H1 (cell line): ENCODE data around the gene PIGZ. TPM values are rescaled to one million over a fixed set of nuclear protein-coding genes. Genes with fewer than 3 reads are reported as not detected.

ENCODE experiments used
- CTCF ChIA-PET: fragments of 300-600 bp; sonication (Branson Sonifier 250); formaldehyde crosslinking; loops from one replicate; lab custom pipeline; 2021; ENCODE audit not compliant: partially characterized antibody; lab: Charles Lee
- POLR2A ChIA-PET: fragments of 300-600 bp; sonication (Branson Sonifier 250); formaldehyde crosslinking; loops from one replicate; lab custom pipeline; 2021; ENCODE audit warnings: inconsistent platforms; ENCODE audit not compliant: partially characterized antibody; lab: Charles Lee
- DNase-seq, 2 experiments: peaks; one replicate each; pipeline versions ENCODE4 v3.0.0 to v3.0.0-alpha.2; 2010 to 2022; ENCODE audit warnings: low spot score in 2 of 2, low read depth in 1 of 2, mixed read lengths in 1 of 2
- FAIRE-seq: peaks from 2 replicates; lab custom pipeline; 2011; peaks lifted over from hg19 to GRCh38; lab: Jason Lieb, UNC
- H2AFZ ChIP-seq: 2 replicates; pipeline ENCODE4 v1.8.1; 2012; ENCODE audit warnings: low read length, inconsistent platforms
- H2AK5ac ChIP-seq: 2 replicates; pipeline ENCODE4 v1.6.1; 2013; ENCODE audit warnings: low read depth, low read length
- H2BK120ac ChIP-seq: replicated peaks from 2 replicates; pipeline ENCODE3; 2013; ENCODE audit warnings: low read depth, low read length, inconsistent platforms
- H2BK12ac ChIP-seq: 2 replicates; pipeline ENCODE4 v1.6.1; 2013; ENCODE audit warnings: low read depth, low read length
- H2BK15ac ChIP-seq: 2 replicates; pipeline ENCODE4 v1.6.1; 2013; ENCODE audit warnings: low read length
- H2BK20ac ChIP-seq: 2 replicates; pipeline ENCODE4 v1.6.1; 2013; ENCODE audit warnings: low read length
- H2BK5ac ChIP-seq: 2 replicates; pipeline ENCODE4 v1.6.1; 2013; ENCODE audit warnings: low read depth, low read length
- H3K14ac ChIP-seq: 2 replicates; pipeline ENCODE4 v1.6.1; 2013; ENCODE audit warnings: inconsistent platforms; ENCODE audit not compliant: insufficient read length
- H3K18ac ChIP-seq: 2 replicates; pipeline ENCODE4 v1.6.1; 2013; ENCODE audit warnings: low read length; ENCODE audit errors: extremely low read depth
- H3K23ac ChIP-seq: 2 replicates; pipeline ENCODE4 v1.6.1; 2013; ENCODE audit warnings: inconsistent platforms; ENCODE audit not compliant: insufficient read length
- H3K23me2 ChIP-seq: 2 replicates; pipeline ENCODE4 v1.6.1; 2013; ENCODE audit warnings: low read depth, low read length
- H3K27ac ChIP-seq: 2 replicates; pipeline ENCODE4 v1.6.1; 2011; ENCODE audit warnings: low read depth, low read length, inconsistent platforms
- H3K27me3 ChIP-seq, 4 experiments: replicated peaks in 1 of 4; 1 replicate in 1 of 4; 2 replicates in 3 of 4; pipeline versions ENCODE4 v1.6.1 to v1.8.1; 2011 to 2013; ENCODE audit warnings: low read length in 3 of 4, mild to moderate bottlenecking in 3 of 4, inconsistent platforms in 2 of 4, mixed read lengths in 2 of 4, moderate library complexity in 1 of 4; ENCODE audit not compliant: control insufficient read depth in 3 of 4, insufficient read depth in 3 of 4; ENCODE audit errors: extremely low read depth in 1 of 4
- H3K36me3 ChIP-seq, 4 experiments: 2 replicates each; pipeline versions ENCODE4 v1.6.1 to v1.8.1; 2011 to 2013; ENCODE audit warnings: mild to moderate bottlenecking in 4 of 4, low read length in 3 of 4, moderate library complexity in 2 of 4, control low read depth in 1 of 4, inconsistent platforms in 1 of 4; ENCODE audit not compliant: insufficient read depth in 4 of 4, control insufficient read depth in 2 of 4
- H3K4ac ChIP-seq: replicated peaks from 2 replicates; pipeline ENCODE3; 2013; ENCODE audit warnings: low read length, low read depth, mixed read lengths, inconsistent platforms; ENCODE audit not compliant: insufficient read length
- H3K4me1 ChIP-seq, 4 experiments: replicated peaks in 1 of 4; 1 replicate in 1 of 4; 2 replicates in 3 of 4; pipeline versions ENCODE4 v1.6.1 to v1.8.1; 2011 to 2013; ENCODE audit warnings: low read length in 3 of 4, inconsistent platforms in 2 of 4, mixed read lengths in 1 of 4; ENCODE audit not compliant: insufficient read depth in 4 of 4, control insufficient read depth in 3 of 4
- H3K4me2 ChIP-seq, 2 experiments: 2 replicates each; pipeline versions ENCODE4 v1.6.1 to v1.8.1; 2011 to 2013; ENCODE audit warnings: low read depth in 2 of 2, low read length in 2 of 2, control low read depth in 1 of 2, inconsistent platforms in 1 of 2, mild to moderate bottlenecking in 1 of 2; ENCODE audit not compliant: insufficient read depth in 1 of 2
- H3K4me3 ChIP-seq, 4 experiments: fragments of 200-600, 300-600 bp in 1 of 4; sonication (generic), shearing (Covaris generic), sonication (Bioruptor Twin) in 1 of 4; 2 replicates each; pipeline versions ENCODE4 v1.5.1 to v1.8.1; 2011 to 2016; ENCODE audit warnings: low read length in 4 of 4, low read depth in 3 of 4, control low read depth in 2 of 4, inconsistent platforms in 2 of 4, mild to moderate bottlenecking in 2 of 4, mixed read lengths in 1 of 4, moderate library complexity in 1 of 4; ENCODE audit not compliant: insufficient read depth in 2 of 4; ENCODE audit errors: extremely low read depth in 1 of 4
- H3K56ac ChIP-seq: replicated peaks from 2 replicates; pipeline ENCODE3; 2013; ENCODE audit warnings: low read depth, mild to moderate bottlenecking, mixed read lengths, low read length, inconsistent platforms; ENCODE audit not compliant: insufficient read length
- H3K79me1 ChIP-seq: 2 replicates; pipeline ENCODE4 v1.6.1; 2013; ENCODE audit warnings: low read depth, low read length, control low read depth
- H3K79me2 ChIP-seq, 2 experiments: 2 replicates each; pipeline versions ENCODE4 v1.6.1 to v1.8.1; 2012 to 2013; ENCODE audit warnings: low read length in 2 of 2, mild to moderate bottlenecking in 2 of 2, inconsistent platforms in 1 of 2; ENCODE audit not compliant: insufficient read depth in 2 of 2, control insufficient read depth in 1 of 2
- H3K9ac ChIP-seq, 4 experiments: replicated peaks in 1 of 4; 1 replicate in 1 of 4; 2 replicates in 3 of 4; pipeline versions ENCODE4 v1.6.1 to v1.8.1; 2011 to 2013; ENCODE audit warnings: low read depth in 3 of 4, low read length in 3 of 4, control low read depth in 2 of 4, mild to moderate bottlenecking in 2 of 4, moderate library complexity in 2 of 4, inconsistent platforms in 1 of 4; ENCODE audit errors: extremely low read depth in 1 of 4
- H3K9me3 ChIP-seq, 2 experiments: 2 replicates each; pipeline versions ENCODE4 v1.6.1 to v1.8.1; 2012 to 2013; ENCODE audit warnings: mild to moderate bottlenecking in 2 of 2, moderate library complexity in 2 of 2, control low read depth in 1 of 2, inconsistent platforms in 1 of 2, low read depth in 1 of 2, low read length in 1 of 2, mixed read lengths in 1 of 2; ENCODE audit not compliant: insufficient read depth in 2 of 2
- H4K20me1 ChIP-seq, 2 experiments: replicated peaks in 1 of 2; 2 replicates each; pipeline versions ENCODE3 to v1.8.1; 2011 to 2013; ENCODE audit warnings: inconsistent platforms in 2 of 2, low read length in 2 of 2, mild to moderate bottlenecking in 1 of 2; ENCODE audit not compliant: insufficient read depth in 2 of 2, control insufficient read depth in 1 of 2
- H4K5ac ChIP-seq: 2 replicates; pipeline ENCODE4 v1.6.1; 2013; ENCODE audit warnings: low read length, low read depth, mixed read lengths, inconsistent platforms; ENCODE audit not compliant: insufficient read length
- H4K8ac ChIP-seq: 2 replicates; pipeline ENCODE4 v1.8.0; 2013; ENCODE audit warnings: mild to moderate bottlenecking, moderate library complexity, low read length, inconsistent platforms; ENCODE audit not compliant: insufficient read depth; ENCODE audit errors: extremely low read depth
- H4K91ac ChIP-seq: replicated peaks from 2 replicates; pipeline ENCODE3; 2013; ENCODE audit warnings: low read length, mixed read lengths, inconsistent platforms; ENCODE audit not compliant: insufficient read length
- CHD2 ChIP-seq: IDR thresholded peaks from 2 replicates; pipeline ENCODE4 v1.6.1; 2012; ENCODE audit warnings: low read length, improper control_type of control experiment
- EGR1 ChIP-seq: IDR thresholded peaks from 2 replicates; pipeline ENCODE4 v1.6.1; 2011; ENCODE audit warnings: low read depth, low read length, borderline replicate concordance
- HDAC6 ChIP-seq: IDR thresholded peaks from one replicate; pipeline ENCODE4 v1.7.1; 2012; ENCODE audit warnings: low read depth, mild to moderate bottlenecking, inconsistent platforms, low read length, moderate library complexity
- JUND ChIP-seq: IDR thresholded peaks from 2 replicates; pipeline ENCODE4 v1.6.1; 2011; ENCODE audit warnings: mild to moderate bottlenecking, improper control_type of control experiment, low read length
- KDM4A ChIP-seq: IDR thresholded peaks from one replicate; pipeline ENCODE4 v1.7.1; 2012; ENCODE audit warnings: low read depth, mild to moderate bottlenecking, moderate library complexity, low read length, inconsistent platforms; ENCODE audit not compliant: severe bottlenecking
- YY1 ChIP-seq: IDR thresholded peaks from 2 replicates; pipeline ENCODE4 v1.6.1; 2011; ENCODE audit warnings: low read depth, mild to moderate bottlenecking, low read length
- WGBS, 2 experiments: shearing (Covaris generic) in 1 of 2; methylation state at CpG; one replicate each; pipeline versions ENCODE4 v1.1.6 to v1.1.7; 2013 to 2015; ENCODE audit warnings: low lambda C conversion rate in 2 of 2, mixed read lengths in 2 of 2, inconsistent platforms in 1 of 2, low coverage in 1 of 2, missing lambda C conversion rate in 1 of 2; ENCODE audit not compliant: insufficient replicate concordance in 2 of 2, insufficient coverage in 1 of 2, insufficient read length in 1 of 2; ENCODE audit errors: extremely low coverage in 1 of 2, missing lambda C conversion rate in 1 of 2; 5-methylcytosine and 5-hydroxymethylcytosine counted together
- polyA plus RNA-seq, 7 experiments: library from polyadenylated mRNA; depleted of rRNA in 3 of 7; stranded (reverse) in 5 of 7; unstranded in 2 of 7; fragments of >200 nt in 5 of 7; fragments of 200-250 nt in 2 of 7; gene quantifications; 1 replicate in 5 of 7; 2 replicates in 1 of 7; 4 replicates in 1 of 7; pipeline versions ENCODE4 v1.2.1 to v1.2.3, GENCODE V29; 2011 to 2013; ENCODE audit warnings: missing spikeins in 2 of 7, mixed read lengths in 2 of 7
- total RNA-seq: library from RNA; stranded (reverse); fragmentation: NEBNext Ultra II Directional; extraction: Animal tissue kit (Norgen Biotek cat#: 25700); gene quantifications from 2 replicates; pipeline ENCODE4 v1.2.1, GENCODE V29; 2021

PIGZ gene
- total and polyA plus RNA-seq, 2 of the 8 experiments (the other 6 are each of a cell fraction or from before 2014, with no cell fraction given), result 0.32 TPM; not detected in 1

DNA sequence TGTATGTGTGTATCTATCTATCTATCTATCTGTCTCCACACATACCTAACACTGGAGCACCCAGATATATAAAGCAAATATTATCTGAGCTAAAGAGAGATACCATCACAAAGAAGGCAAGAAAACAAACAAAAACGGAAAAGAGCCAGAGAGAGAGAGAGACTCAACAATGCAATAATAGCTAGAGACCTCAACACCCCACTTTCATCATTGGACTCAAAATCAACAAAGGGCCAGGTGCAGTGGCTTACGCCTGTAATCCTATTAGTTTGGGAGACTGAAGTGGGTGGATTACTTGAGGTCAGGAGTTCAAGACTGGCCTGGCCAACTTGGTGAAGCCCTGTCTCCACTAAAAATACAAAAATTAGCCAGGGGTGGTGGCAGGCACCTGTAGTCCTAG, 49.7 kb downstream of the PIGZ start:
- CTCF ChIA-PET, result interaction anchor here (1.5 to 2.0 kb wide), 2 partner anchors 42 to 51 kb away, joined by 3 to 4 read pairs; no protein-coding TSS in a partner anchor
- Histone ChIP-seq H2AK5ac (no peak overlapping the region), H3K36me3 (peaks cover 0 to 3% (median under 1%) of the 10 kb centered on the region in 4 experiments; a peak in 2 of 8 replicates), H3K14ac (no peak overlapping the region), H2BK5ac (no peak overlapping the region), H3K79me1 (no peaks in the 10 kb centered on the region), H2BK120ac (no peak overlapping the region), H3K27me3 (no peaks in the 10 kb centered on the region), H2BK15ac (no peak overlapping the region), H3K27ac (no peak overlapping the region), H3K4me1 (no peaks in the 10 kb centered on the region), H4K20me1 (peaks cover 0 to 3% of the 10 kb centered on the region in 2 experiments), H3K4me3 (no peak overlapping the region), H3K4me2 (no peak overlapping the region), H3K9me3 (no peaks in the 10 kb centered on the region), H2BK12ac (no peak overlapping the region), H3K79me2 (no peaks in the 10 kb centered on the region), H2AFZ (no peak overlapping the region), H3K4ac (no peak overlapping the region), H4K5ac (no peak overlapping the region), H4K8ac (no peak overlapping the region), H3K18ac (no peak overlapping the region), H3K23ac (no peak overlapping the region), H4K91ac (no peak overlapping the region), H3K23me2 (no peaks in the 10 kb centered on the region), H3K56ac (no peak overlapping the region), H2BK20ac (no peak overlapping the region), H3K9ac (no peak overlapping the region)
- TF ChIP-seq EGR1 (no peak), CHD2 (no peak), HDAC6 (no peak), YY1 (no peak), KDM4A (no peak), JUND (no peak)
- WGBS, 2 experiments, result 84% methylated on average over 2 of the region's 2 CpGs; no CpG with 5 or more reads in 1 of the 2 experiments
- POLR2A ChIA-PET, result interaction anchor here (1.0 kb wide), 1 partner anchor 9 kb away, joined by 3 read pairs; no protein-coding TSS in a partner anchor
- DNase-seq (no peak), FAIRE-seq (no peak)
